DOHH2 (cell line): ENCODE data around the gene ATP8B3.
A peak's percentile ranks its signal among the peaks of the same experiment; 100 is the strongest.

Experiments
- H3F3A ChIP-seq: fragments of 200-600 bp; sonication (generic), shearing (Covaris generic); 2 replicates; pipeline ENCODE4 v1.6.0; 2016; ENCODE audit warnings: antibody characterized with exemption, mild to moderate bottlenecking; ENCODE audit not compliant: control insufficient read depth, insufficient read depth
- H3K27ac ChIP-seq: fragments of 200-600 bp; sonication (generic); 2 replicates; pipeline ENCODE4 v1.5.1; 2014; ENCODE audit warnings: low read depth, mild to moderate bottlenecking, low read length, moderate library complexity
- H3K27me3 ChIP-seq: fragments of 200-600 bp; sonication (generic); 2 replicates; pipeline ENCODE4 v1.6.1; 2014; ENCODE audit warnings: mild to moderate bottlenecking, low read length, mixed read lengths; ENCODE audit not compliant: control insufficient read depth
- H3K36me3 ChIP-seq: fragments of 200-600 bp; sonication (generic); 2 replicates; pipeline ENCODE4 v1.6.1; 2014; ENCODE audit warnings: mild to moderate bottlenecking, low read length, moderate library complexity, mixed read lengths; ENCODE audit not compliant: control insufficient read depth
- H3K4me1 ChIP-seq: fragments of 200-600 bp; sonication (generic); 2 replicates; pipeline ENCODE4 v1.6.1; 2014; ENCODE audit warnings: mild to moderate bottlenecking, low read length, mixed read lengths; ENCODE audit not compliant: control insufficient read depth
- H3K4me2 ChIP-seq: fragments of 200-600 bp; sonication (generic); 2 replicates; pipeline ENCODE4 v1.6.0; 2014; ENCODE audit warnings: mild to moderate bottlenecking, low read length, moderate library complexity
- H3K4me3 ChIP-seq: fragments of 200-600 bp; sonication (generic); 2 replicates; pipeline ENCODE4 v1.5.1; 2014; ENCODE audit warnings: mild to moderate bottlenecking, low read length, mixed read lengths
- H3K79me2 ChIP-seq: fragments of 200-600 bp; sonication (generic); 2 replicates; pipeline ENCODE4 v1.6.1; 2014; ENCODE audit warnings: mild to moderate bottlenecking, low read length, mixed read lengths; ENCODE audit not compliant: control insufficient read depth
- H3K9me2 ChIP-seq: fragments of 200-600 bp; sonication (generic); replicated peaks from 2 replicates; pipeline ENCODE4 v1.6.1; 2014; ENCODE audit warnings: mild to moderate bottlenecking, low read length, mixed read lengths; ENCODE audit not compliant: control insufficient read depth
- H3K9me3 ChIP-seq: fragments of 200-600 bp; sonication (generic); 2 replicates; pipeline ENCODE4 v1.6.1; 2014; ENCODE audit warnings: antibody characterized with exemption, low read length, mixed read lengths; ENCODE audit not compliant: control insufficient read depth, insufficient read depth
- H4K20me1 ChIP-seq: fragments of 200-600 bp; sonication (generic); 2 replicates; pipeline ENCODE4 v1.6.0; 2014; ENCODE audit warnings: low read depth, mild to moderate bottlenecking, antibody characterized with exemption, low read length, moderate library complexity; ENCODE audit not compliant: control insufficient read depth, insufficient read depth
- CTCF ChIP-seq: fragments of 200-600 bp; sonication (generic); IDR thresholded peaks from one replicate; pipeline ENCODE4 v1.5.1; 2014; ENCODE audit warnings: antibody characterized with exemption, mild to moderate bottlenecking, low read depth, low read length; ENCODE audit not compliant: poor library complexity, severe bottlenecking
- EZH2phosphoT487 ChIP-seq: fragments of 200-600 bp; sonication (generic); IDR thresholded peaks from 2 replicates; pipeline ENCODE4 v1.6.1; 2017; ENCODE audit warnings: borderline replicate concordance, mild to moderate bottlenecking, antibody characterized with exemption, low read length, moderate library complexity, mixed read lengths

Gene ATP8B3

GRCh38 chr19:1854039-1854541, 42.0 kb upstream of the ATP8B3 start:
- Histone ChIP-seq H3K79me2 (peaks cover 81% of the 10 kb centered on the region), H3K4me2 (peak overlapping the region; percentile 75; the same call in 1 of the 2 replicates), H3K27ac (no peak overlapping the region), H3K36me3 (peaks cover 10% of the 10 kb centered on the region), H3F3A (peaks cover 21% of the 10 kb centered on the region), H3K4me3 (no peak overlapping the region), H3K9me3 (no peaks in the 10 kb centered on the region), H3K27me3 (no peaks in the 10 kb centered on the region), H3K9me2 (no peaks in the 10 kb centered on the region), H3K4me1 (peaks cover 80% of the 10 kb centered on the region), H4K20me1 (peaks cover 13% of the 10 kb centered on the region; the same call in 1 of the 2 replicates)
- TF ChIP-seq CTCF, result no peak
- no peak for TF ChIP-seq EZH2phosphoT487

GRCh38 chr19:1853295-1854038, 41.4 kb upstream of the ATP8B3 start:
- H3K9me3 ChIP-seq, result no peaks in the 10 kb centered on the region
- H3K27ac ChIP-seq, result peak overlapping the region; percentile 13; the same call in 1 of the 2 replicates
- H3K4me1 ChIP-seq, result peaks cover 78% of the 10 kb centered on the region
- peak overlapping the region; percentile 75 for H3K4me2 ChIP-seq
- H3K9me2 ChIP-seq, result no peaks in the 10 kb centered on the region
- peaks cover 13% of the 10 kb centered on the region; the same call in 1 of the 2 replicates for H4K20me1 ChIP-seq
- peaks cover 78% of the 10 kb centered on the region for H3K79me2 ChIP-seq
- H3F3A ChIP-seq, result peaks cover 18% of the 10 kb centered on the region
- peaks cover 10% of the 10 kb centered on the region for H3K36me3 ChIP-seq
- H3K4me3 ChIP-seq, result peak overlapping the region; percentile 2
- TF ChIP-seq CTCF (peak; percentile 88), EZH2phosphoT487 (no peak)
- H3K27me3 ChIP-seq, result no peaks in the 10 kb centered on the region

- Histone ChIP-seq H3K4me1 (peaks cover 70% of the 10 kb centered on the region), H3K4me2 (peak overlapping the region; percentile 75), H3K27me3 (no peaks in the 10 kb centered on the region), H4K20me1 (peaks cover 13% of the 10 kb centered on the region; the same call in 1 of the 2 replicates), H3K4me3 (peak overlapping the region; percentile 46), H3K9me2 (no peaks in the 10 kb centered on the region), H3K27ac (no peak overlapping the region), H3K79me2 (peaks cover 76% of the 10 kb centered on the region), H3K9me3 (no peaks in the 10 kb centered on the region), H3K36me3 (peaks cover 14% of the 10 kb centered on the region), H3F3A (peaks cover 18% of the 10 kb centered on the region)
- TF ChIP-seq CTCF (no peak), EZH2phosphoT487 (no peak)
Measured at GRCh38 chr19:1852581-1853128, 40.6 kb upstream of the ATP8B3 start.
